DMS53 treated with DMSO at 0.1 percent for 48 hours (cell line): ENCODE data around the gene ENTREP3.
"Not testable (repeated sequence)": the region's sequence is repeated elsewhere in the genome, so short reads cannot be mapped to it uniquely, and the experiment has no call there.

Experiments
- DNase-seq: peaks from one replicate; lab custom pipeline; 2025; ENCODE audit not compliant: unreplicated experiment; lab: John Stamatoyannopoulos, UW

The ENTREP3 gene

DNA sequence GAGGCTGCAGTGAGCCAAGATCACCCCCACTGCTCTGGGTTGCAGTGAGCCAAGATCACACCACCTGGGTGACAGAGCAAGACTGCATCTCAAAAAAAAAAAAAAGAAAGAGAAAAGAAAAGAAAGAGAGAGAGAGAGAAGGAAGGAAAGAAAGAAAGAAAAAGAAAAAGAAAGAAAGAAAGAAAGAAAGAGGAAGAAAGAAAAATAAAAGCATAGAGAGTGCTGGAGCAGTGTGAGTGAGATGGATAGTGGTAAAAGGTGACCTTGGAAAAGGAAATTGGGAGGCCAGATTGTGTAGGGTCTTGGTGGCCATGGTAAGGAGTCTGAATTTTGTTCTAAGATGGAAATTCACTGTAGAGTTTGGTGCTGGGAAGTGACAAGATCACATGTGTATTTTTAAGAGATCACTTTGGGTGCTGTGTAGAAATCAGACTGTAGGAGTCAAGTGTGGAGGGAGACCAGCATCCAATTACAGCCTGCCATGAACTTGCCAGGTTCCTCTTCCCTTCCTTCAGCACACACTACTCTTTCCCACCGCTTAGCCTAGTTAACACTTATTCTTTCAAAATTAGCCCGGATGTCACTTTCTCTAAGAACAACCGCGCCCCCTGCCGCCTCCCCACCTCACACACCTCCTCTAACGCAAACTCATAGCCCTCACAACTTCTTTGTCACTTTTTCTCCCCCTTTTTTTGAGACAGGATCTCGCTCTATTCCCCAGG lies 28.9 kb downstream of the ENTREP3 start:
- DNase-seq, result peak; percentile 68

DNA sequence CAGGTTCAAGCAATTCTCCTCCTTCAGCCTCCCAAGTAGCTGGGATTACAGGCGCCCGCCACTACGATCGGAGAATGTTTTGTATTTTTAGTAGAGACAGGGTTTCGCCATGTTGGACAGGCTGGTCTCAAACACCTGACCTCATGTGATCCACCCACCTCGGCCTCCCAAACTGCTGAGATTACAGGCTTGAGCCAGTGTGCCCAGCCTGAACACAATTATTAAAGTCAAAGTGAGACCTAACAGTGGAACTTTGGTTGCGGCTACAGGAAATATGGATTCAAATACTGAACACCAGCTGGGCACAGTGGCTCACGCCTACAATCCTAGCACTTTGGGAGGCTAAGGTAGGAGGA lies 29.9 kb downstream of the ENTREP3 start:
- DNase-seq, result not testable (repeated sequence)

DNA sequence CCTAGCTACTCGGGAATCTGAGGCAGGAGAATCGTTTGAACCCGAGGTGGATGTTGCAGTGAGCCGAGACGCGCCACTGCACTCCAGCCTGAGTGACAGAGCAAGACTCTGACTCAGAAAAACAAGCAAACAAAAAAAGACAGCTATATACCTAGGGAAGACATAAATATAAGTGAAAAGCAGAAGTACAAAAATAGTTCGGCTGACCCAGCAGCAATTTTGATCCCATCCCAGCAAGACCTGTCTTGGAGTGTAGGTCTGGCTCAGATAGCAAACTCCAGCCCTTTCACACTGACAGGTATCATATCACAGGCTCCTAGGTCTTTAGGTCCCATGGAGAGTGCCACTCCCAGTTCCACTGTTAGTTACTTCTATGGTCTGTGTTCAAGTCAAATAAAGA lies 32.2 kb downstream of the ENTREP3 start:
- DNase-seq, result no peak

DNA sequence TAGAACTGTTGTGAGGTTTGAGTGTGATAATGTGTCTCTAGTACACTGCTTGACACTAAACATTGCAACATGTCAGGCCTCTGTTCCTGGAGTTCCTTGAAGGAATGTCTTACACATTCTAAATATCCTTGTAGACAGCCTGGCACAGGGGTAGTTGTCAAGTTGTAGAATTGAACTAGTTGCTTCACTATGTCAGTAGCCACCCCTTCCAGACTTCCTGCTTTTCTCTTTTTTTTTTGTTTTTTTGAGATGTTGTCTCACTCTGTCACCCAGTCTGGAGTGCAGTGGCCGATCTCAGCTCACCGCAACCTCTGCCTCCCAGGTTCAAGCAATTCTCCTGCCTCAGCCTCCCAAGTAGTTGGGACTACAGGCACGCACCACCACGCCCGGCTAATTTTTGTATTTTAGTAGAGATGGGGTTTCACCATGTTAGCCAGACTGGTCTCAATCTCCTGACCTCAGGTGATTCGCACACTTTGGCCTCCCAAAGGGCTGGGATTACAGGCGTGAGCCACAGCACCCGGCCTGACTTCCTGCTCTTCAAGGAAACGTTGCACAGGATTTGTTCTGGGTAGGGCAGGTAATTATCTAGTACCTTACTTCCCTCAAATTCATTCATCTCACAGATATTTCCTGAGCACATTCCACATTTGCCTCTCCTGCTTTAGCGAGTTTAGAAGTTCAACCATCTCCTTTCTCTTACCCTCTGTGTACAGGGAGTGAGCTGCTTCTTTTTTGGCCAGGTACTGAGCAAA lies 34.9 kb downstream of the ENTREP3 start:
- not testable (repeated sequence) for DNase-seq

DNA sequence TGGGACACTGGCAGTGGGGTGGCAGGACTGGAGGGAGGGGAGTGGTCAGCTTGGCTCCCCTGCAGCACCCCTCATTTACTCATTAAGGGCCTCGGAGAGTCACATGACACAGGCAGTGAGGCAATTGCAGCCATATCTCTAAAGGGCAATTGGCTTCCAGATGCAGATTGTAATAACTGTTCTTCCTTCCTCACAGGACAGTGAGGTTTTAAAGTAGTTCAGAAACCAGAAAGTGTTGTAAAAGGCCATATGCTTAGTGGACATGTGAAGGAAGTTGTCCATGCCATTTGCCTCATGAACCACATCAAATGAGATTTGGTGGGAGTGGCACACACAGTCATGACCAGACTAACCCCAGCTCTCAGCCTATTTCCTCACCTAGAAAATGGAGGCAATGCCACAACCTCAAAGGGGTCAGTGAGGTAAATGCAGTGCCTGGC lies 35.7 kb downstream of the ENTREP3 start:
- peak; percentile 52 for DNase-seq

DNA sequence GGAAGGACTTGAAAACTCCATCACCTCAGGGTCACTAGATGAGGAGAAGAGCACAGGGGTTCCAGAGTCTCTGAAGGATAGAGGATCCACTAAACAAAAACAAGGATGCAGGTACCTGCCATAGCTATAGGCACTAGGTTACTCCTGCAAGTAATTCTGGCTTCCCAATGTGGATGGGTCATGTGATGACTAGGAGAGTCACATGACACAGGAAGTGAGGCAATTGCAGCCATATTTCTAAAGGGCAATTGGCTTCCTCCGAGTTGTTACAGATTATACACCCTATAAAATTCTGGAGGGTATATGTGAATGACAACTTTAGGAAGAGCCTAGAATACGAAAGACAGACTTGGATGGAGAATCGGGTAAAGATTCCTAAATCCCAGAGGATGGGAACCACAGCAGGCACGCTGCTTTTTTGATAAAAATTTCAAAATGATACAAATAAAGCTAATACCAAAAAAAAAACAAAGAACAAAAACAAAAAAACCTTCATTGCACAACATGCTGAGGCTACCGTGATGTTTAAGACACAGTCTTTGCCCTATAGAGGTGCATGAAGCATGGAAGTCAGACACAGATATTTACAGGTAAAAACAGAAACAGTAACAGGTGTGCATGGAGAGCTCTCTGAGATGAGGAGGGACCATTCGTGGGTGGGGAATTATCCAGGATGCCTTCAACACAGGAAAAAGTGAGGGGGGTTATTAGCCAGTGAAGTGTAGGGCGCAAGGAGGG lies 36.3 kb downstream of the ENTREP3 start:
- peak; percentile 78 for DNase-seq

DNA sequence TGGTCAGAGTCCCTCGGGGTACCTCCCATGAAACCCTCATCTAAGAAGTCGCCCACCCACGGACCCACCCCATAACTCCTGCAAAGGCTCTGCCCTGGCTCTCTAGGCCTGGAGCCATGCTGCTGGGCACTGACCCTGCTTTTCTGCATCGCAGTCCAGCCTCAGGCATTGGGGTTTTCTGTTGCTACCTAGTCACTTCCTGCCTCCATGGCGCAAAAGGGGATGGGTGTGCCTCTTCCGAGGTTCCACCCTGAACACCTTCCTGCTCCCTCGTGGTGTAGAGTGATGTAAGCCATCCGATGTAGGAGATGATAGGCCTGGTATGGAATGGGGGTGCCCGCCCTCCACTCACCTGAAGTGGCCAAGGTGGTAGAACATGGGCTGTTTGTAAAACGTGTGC lies 40.6 kb downstream of the ENTREP3 start:
- DNase-seq, result not testable (repeated sequence)

DNA sequence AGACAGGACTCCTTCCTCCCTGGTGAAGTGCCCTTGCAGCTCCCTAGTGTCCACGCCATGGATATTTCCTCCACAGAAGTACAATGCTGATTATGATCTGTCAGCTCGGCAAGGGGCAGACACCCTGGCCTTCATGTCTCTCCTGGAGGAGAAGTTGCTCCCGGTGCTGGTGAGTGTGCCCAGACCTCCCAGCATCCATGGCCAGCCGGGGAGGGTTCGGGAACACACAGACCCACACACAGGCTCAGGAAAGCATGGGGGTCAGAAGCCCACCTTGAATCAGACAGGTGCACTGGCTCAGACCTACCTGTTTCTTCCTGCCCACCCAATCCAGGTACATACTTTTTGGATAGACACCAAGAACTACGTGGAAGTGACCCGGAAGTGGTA lies 43.2 kb downstream of the ENTREP3 start:
- not testable (repeated sequence) for DNase-seq

DNA sequence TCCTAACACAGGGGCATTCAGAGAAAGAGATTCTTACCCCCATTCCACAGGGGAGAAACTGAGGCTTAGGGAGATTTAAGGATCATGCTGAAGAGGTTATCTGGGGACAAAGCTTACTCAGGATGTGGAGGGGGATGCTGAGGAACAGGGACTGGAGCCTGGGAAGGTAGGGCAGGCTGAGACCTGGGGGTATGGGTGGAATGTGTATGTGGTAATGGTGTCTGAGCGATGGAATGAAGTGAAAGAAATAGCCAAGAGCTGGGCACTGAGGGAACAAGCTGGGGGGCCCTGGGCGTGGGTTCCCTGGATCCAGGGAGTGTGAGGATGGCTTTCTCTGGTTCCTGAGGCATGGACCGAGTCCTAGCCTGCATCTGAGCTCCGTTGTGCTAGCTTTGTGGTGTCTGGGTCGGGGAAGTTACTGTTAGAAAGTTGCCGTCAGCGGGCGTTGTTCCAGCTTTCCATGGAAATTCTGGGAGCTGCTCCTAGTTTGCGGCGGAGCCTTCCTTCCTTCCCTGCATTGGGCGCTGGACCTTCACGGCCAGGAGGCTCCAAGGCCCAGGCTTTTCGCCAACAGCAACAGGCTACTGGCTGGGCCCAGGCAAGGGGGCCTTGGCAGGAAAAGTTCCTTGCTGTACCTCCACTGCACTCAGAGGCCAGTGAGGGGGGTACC lies 43.8 kb downstream of the ENTREP3 start:
- not testable (repeated sequence) for DNase-seq

DNA sequence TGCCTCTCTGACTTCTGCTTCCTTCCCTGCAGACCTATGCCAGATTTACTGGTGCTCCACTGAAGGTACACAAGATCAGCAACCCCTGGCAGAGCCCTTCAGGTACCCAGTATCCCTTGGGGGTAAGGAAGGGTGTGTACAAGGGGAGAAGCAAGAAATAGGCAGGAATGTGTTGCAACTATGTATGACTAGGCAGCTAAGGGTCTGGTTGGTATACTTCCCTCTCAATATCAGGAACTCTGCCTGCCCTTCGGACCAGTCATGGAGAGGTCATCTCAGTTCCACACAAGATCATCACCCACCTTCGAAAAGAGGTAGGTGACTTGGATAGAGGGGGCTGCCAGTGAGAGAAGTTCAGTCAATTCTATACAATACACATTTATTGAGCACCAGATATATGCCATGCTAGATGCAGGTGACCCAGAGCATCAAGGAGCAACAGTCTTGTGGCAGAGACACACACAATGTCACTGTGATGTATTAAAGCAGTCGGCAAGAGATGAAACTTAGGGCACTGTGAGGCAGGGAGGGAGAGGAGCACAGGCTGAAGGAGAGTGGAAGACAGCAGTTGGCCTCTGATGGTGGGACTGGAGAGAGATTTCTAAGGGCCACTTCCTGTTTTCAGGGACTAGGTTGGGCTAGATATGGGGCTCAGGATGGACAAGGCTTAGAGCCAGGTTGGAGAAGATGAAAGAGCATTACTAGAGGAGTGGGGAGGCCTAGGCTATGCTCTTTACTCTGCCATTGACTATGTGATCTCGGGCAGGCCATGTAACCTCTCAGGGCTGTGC lies 44.8 kb downstream of the ENTREP3 start:
- no peak for DNase-seq

DNA sequence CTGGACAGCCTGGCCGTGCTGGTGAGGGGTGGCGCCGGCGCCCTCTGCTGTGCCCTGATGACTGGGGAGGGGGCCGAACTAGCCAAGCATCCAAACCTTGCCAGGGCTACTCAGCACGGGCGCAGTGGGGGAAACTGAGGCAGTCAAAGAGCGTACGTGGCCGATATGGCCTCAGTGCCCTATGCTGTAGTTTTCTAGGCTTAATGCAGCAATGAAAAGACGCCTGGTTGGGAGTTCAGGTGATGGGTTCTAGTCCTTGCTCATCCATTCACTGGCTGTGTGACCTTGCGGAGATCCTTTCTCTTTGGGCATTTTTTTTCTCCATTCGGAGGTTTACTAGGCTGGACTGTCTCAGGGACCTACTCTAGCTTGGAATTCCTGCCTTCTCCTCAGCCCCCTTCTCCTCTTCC lies 46.0 kb downstream of the ENTREP3 start:
- DNase-seq, result no peak

DNA sequence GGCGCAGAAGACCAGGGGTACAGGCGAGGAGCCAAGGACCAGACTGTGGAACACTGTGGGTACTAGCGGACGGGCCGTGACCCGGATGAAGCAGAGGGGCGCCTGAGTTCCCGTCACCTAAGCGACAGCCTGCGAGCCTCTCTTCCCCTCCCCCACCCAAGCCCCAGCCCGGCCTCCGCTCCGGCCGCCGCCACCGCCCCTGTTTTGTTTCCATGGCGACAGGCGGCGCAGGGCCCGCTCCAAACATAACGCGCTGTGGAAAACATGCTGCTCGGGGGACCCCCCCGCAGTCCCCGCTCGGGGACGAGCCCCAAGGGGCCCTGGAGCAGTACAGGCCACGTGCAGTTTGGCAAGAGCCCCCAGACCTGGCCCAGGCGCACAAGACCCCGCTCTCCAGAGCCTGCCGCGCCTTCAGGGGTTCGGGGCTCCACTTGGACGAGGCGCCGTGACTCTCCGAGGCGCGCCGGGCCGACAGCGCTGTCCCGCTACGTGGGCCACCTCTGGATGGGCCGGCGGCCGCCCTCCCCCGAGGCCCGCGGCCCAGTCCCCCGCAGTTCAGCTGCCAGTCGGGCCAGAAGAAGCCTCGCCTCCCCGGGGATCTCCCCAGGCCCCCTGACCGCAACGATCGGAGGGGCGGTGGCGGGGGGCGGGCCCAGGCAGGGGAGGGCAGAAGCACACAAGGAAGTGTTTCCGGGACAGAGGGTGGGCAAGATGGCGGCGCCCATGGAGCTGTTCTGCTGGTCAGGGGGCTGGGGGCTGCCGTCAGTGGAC lies 46.6 kb downstream of the ENTREP3 start, which contains the start of gene MTX1:
Gene MTX1, plus strand, starts transcription at position 155 of the 771 bp plus-strand sequence. Its CDS starts 110 bp downstream, at position 265.
- peak; percentile 63 for DNase-seq

DNA sequence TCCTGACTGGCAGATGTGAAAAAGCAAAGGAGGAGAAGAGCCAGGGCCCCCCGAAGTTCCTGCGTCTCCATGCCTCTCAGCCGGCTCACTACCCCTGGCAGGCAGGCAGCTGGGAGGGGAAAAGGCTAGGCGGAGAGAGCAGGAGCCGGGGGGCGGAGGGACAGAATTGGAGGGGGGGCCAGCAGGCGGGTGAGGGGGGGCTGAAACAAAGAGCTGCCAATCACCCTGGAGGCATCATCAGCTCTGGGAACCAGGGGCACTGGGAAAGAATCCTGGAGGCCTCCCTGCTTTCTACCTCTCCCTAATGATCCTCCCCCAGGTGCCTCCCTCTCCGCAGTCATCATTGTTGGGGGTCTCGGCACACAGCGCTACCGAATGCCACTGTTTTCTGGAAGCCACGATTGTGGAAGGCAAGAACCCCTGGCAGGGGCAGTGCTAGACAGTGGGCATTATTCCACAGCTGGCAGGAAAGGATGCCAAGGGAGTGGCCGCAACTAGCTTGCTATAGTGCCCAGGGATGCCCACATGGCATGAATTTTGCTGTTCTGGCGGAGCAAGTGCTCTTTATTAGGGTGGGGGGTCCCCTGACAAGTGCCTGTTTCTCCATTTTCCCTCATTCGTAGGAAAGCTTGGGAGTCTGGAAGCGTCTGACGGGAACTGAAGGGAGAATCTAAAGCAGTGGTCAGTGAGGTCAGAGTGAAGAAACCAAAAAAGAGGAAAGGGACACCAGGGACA lies 47.3 kb downstream of the ENTREP3 start, which contains the start of gene THBS3:
Gene THBS3, minus strand, starts transcription at position 92 of the 735 bp plus-strand sequence. Its CDS starts 21 bp downstream, at position 71.
- peak; percentile 63 for DNase-seq

DNA sequence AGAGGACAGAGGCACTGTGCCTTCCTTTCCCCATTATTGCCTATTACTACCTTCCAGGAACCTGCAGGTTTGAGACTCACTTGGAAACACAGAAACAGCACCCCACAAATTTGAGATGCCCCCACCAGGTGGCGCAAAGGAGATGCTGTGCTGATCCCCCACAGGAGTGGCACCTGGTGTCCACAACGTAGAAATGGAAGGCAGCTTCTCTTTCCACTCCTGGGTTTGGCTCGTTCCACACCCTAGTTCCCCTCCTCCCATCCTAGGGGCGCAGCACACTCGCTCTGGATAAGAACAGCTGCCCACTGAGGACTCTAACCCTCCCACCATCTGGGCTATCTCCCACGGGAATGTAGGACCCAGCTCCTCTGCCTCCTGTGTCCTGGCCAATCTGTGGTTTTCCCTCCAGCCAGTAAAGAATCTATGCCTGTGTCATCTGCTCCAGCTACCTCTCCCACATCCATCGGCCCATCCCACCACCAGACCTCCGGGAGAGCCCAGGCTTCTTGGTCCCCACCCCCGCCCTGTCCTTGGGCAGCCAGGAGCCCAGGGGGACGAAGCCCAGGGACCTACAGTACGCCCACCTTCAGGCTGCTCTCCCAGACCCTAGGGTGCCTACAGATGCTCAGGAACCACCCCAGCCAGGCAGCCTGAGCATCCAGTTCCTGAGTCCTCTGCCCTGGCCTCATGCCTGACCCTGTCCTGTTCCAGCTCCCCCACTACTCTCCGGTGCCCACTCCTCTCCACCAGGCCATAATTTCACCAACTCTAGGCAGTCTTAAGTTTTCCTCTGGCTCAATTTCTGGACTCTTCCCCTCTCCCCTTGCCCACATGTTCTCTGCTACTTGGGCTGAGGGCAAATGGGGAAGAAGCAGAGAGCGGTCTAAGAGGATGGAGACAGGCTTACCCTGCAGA lies 48.1 kb downstream of the ENTREP3 start:
- peak; percentile 80 for DNase-seq

DNA sequence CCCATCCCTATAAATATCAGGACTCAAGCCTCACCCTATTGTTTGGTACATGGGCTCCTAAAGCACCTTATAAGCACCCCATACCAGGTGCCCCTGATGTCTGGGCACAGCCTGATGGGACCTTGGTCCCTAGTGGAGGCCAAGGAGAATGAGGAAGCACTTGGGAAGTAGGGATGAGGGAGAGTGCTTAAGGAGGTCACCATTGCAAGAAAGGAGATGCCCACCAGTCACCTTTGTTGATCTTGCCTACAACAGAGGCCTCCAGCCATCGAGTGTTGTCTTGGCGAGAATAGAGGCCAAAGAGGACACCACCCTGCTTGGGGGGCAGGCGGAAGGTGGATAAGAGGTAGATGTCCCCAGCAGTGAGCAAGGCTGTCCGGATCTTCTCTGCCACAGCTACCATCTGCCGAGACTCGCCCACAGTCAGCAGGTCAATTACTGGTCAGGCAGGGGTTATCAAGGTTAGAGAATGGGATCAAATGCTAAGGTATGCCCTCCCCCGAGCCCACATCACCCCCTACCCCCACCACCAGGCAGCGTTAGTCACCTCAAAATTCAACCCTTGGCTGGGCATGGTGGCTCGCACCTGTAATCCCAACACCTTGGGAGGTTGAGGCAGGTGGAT lies 49.2 kb downstream of the ENTREP3 start:
- no peak for DNase-seq

DNA sequence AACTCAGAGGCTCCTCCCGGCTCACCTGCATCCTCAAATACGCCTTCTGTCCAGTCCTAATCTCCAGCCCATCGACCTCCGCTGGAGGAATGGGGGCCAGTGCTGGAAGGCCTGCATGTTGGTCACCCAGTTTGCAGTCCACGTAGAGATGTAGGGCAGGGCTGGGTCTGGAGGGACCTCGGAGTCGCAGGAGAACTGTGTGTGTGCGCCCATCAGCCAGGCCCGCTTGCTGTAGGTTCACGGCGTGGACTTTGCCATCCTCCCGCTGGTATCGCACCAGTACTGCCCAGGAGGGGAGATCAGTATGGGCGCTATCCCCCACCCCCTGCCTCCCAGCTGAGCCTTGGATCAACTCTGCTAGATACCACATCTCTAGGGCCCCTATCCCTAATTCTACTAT lies 50.2 kb downstream of the ENTREP3 start:
- DNase-seq, result no peak
